GM10266 (cell line): Measurements from ENCODE around the gene ZDHHC8.

Experiments used
- DNase-seq: peaks from one replicate; pipeline ENCODE4 v3.0.0; 2012; ENCODE audit errors: extremely low spot score
- CTCF ChIP-seq: IDR thresholded peaks from 2 replicates; pipeline ENCODE4 v1.5.1; 2012; ENCODE audit warnings: mild to moderate bottlenecking, low read depth; ENCODE audit not compliant: control insufficient read depth, insufficient read depth; ENCODE audit errors: missing control alignments

ZDHHC8 gene

GRCh38 chr22:20091690-20092476 lies 39.7 kb upstream of the ZDHHC8 start:
- TF ChIP-seq CTCF, result no peak
- no peak for DNase-seq

- TF ChIP-seq CTCF, result no peak
- DNase-seq, result no peak
Measured at GRCh38 chr22:20092477-20092854, 39.1 kb upstream of the ZDHHC8 start.

- DNase-seq, result no peak
- no peak for TF ChIP-seq CTCF
Measured at GRCh38 chr22:20093418-20094196, 38.0 kb upstream of the ZDHHC8 start.

- DNase-seq, result no peak
- TF ChIP-seq CTCF, result no peak
Measured at GRCh38 chr22:20094197-20094807, 37.3 kb upstream of the ZDHHC8 start.

GRCh38 chr22:20095521-20095920 lies 36.1 kb upstream of the ZDHHC8 start:
- no peak for TF ChIP-seq CTCF
- DNase-seq, result no peak

- TF ChIP-seq CTCF, result no peak
Measured at GRCh38 chr22:20096574-20097420, 34.8 kb upstream of the ZDHHC8 start.

More at GRCh38 chr22:20096574-20097420, 34.8 kb upstream of the ZDHHC8 start:
- DNase-seq, result no peak
